ENCODE data around the gene PIP5K1B.

The PIP5K1B gene

GRCh38 chr9:68804911-68805889 is 100.2 kb downstream of the PIP5K1B start:
- no peak overlapping the region for H3K9ac ChIP-seq (ENCODE audit: low read depth, low read length)
- no peaks in the 10 kb centered on the region for H3K27me3 ChIP-seq (ENCODE audit: control insufficient read depth, insufficient read depth, low read length)
- H3K36me3 ChIP-seq (ENCODE audit: control insufficient read depth, insufficient read depth, low read length), result no peaks in the 10 kb centered on the region
- H3K4me3 ChIP-seq (ENCODE audit: low read depth, low read length), result no peak overlapping the region
- no peaks in the 10 kb centered on the region for H3K9me3 ChIP-seq (ENCODE audit: control insufficient read depth, insufficient read depth, low read length)
- H3K4me1 ChIP-seq (ENCODE audit: control insufficient read depth, insufficient read depth, low read length), result no peaks in the 10 kb centered on the region

GRCh38 chr9:68805890-68806517 is 101.0 kb downstream of the PIP5K1B start:
- H3K9me3 ChIP-seq (ENCODE audit: control insufficient read depth, insufficient read depth, low read length), result no peaks in the 10 kb centered on the region
- no peaks in the 10 kb centered on the region for H3K36me3 ChIP-seq (ENCODE audit: control insufficient read depth, insufficient read depth, low read length)
- H3K27me3 ChIP-seq (ENCODE audit: control insufficient read depth, insufficient read depth, low read length), result no peaks in the 10 kb centered on the region
- no peaks in the 10 kb centered on the region for H3K4me1 ChIP-seq (ENCODE audit: control insufficient read depth, insufficient read depth, low read length)
- H3K4me3 ChIP-seq (ENCODE audit: low read depth, low read length), result no peak overlapping the region
- H3K9ac ChIP-seq (ENCODE audit: low read depth, low read length), result no peak overlapping the region

GRCh38 chr9:68808338-68808890 is 103.4 kb downstream of the PIP5K1B start:
- Histone ChIP-seq H3K4me1 (ENCODE audit: control insufficient read depth, insufficient read depth, low read length) (no peaks in the 10 kb centered on the region), H3K36me3 (ENCODE audit: control insufficient read depth, insufficient read depth, low read length) (no peaks in the 10 kb centered on the region), H3K9ac (ENCODE audit: low read depth, low read length) (no peak overlapping the region), H3K4me3 (ENCODE audit: low read depth, low read length) (no peak overlapping the region), H3K9me3 (ENCODE audit: control insufficient read depth, insufficient read depth, low read length) (no peaks in the 10 kb centered on the region), H3K27me3 (ENCODE audit: control insufficient read depth, insufficient read depth, low read length) (no peaks in the 10 kb centered on the region)

GRCh38 chr9:68817079-68817875 is 112.2 kb downstream of the PIP5K1B start:
- Histone ChIP-seq H3K4me1 (ENCODE audit: control insufficient read depth, insufficient read depth, low read length) (no peaks in the 10 kb centered on the region), H3K9me3 (ENCODE audit: control insufficient read depth, insufficient read depth, low read length) (no peaks in the 10 kb centered on the region), H3K27me3 (ENCODE audit: control insufficient read depth, insufficient read depth, low read length) (no peaks in the 10 kb centered on the region), H3K4me3 (ENCODE audit: low read depth, low read length) (no peak overlapping the region), H3K9ac (ENCODE audit: low read depth, low read length) (no peak overlapping the region), H3K36me3 (ENCODE audit: control insufficient read depth, insufficient read depth, low read length) (no peaks in the 10 kb centered on the region)

DNA sequence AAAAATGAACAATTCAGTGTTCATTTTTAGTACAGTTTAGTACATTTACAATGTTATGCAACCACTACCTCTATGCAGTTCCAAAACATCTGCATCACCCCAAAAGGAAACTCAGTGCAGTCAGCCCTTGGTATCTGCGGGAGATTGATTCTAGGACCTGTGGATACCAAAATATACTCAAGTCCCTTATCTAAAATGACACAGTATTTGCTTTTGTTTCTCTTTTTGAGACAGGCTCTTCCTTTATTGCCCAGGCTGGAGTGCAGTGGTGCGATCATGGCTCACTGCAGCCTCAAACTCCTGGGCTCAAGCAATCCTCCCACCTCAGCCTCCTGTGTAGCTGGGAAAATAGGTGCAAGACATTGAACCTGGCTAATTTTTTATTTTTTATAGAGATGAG is 114.0 kb downstream of the PIP5K1B start:
- H3K27me3 ChIP-seq (ENCODE audit: control insufficient read depth, insufficient read depth, low read length), result no peaks in the 10 kb centered on the region
- no peaks in the 10 kb centered on the region for H3K4me1 ChIP-seq (ENCODE audit: control insufficient read depth, insufficient read depth, low read length)
- no peak overlapping the region for H3K4me3 ChIP-seq (ENCODE audit: low read depth, low read length)
- H3K36me3 ChIP-seq (ENCODE audit: control insufficient read depth, insufficient read depth, low read length), result no peaks in the 10 kb centered on the region
- no peaks in the 10 kb centered on the region for H3K9me3 ChIP-seq (ENCODE audit: control insufficient read depth, insufficient read depth, low read length)
- no peak overlapping the region for H3K9ac ChIP-seq (ENCODE audit: low read depth, low read length)

- Histone ChIP-seq H3K36me3 (ENCODE audit: control insufficient read depth, insufficient read depth, low read length) (no peaks in the 10 kb centered on the region), H3K4me1 (ENCODE audit: control insufficient read depth, insufficient read depth, low read length) (peaks cover 7% of the 10 kb centered on the region), H3K9ac (ENCODE audit: low read depth, low read length) (no peak overlapping the region), H3K27me3 (ENCODE audit: control insufficient read depth, insufficient read depth, low read length) (no peaks in the 10 kb centered on the region), H3K4me3 (ENCODE audit: low read depth, low read length) (no peak overlapping the region), H3K9me3 (ENCODE audit: control insufficient read depth, insufficient read depth, low read length) (no peaks in the 10 kb centered on the region)
These were observed 116.9 kb downstream of the PIP5K1B start for GRCh38 chr9:68821911-68822310.

GRCh38 chr9:68822596-68823165 is 117.6 kb downstream of the PIP5K1B start:
- Histone ChIP-seq H3K27me3 (ENCODE audit: control insufficient read depth, insufficient read depth, low read length) (no peaks in the 10 kb centered on the region), H3K9me3 (ENCODE audit: control insufficient read depth, insufficient read depth, low read length) (no peaks in the 10 kb centered on the region), H3K9ac (ENCODE audit: low read depth, low read length) (no peak overlapping the region), H3K4me3 (ENCODE audit: low read depth, low read length) (no peak overlapping the region), H3K4me1 (ENCODE audit: control insufficient read depth, insufficient read depth, low read length) (peaks cover 7% of the 10 kb centered on the region), H3K36me3 (ENCODE audit: control insufficient read depth, insufficient read depth, low read length) (no peaks in the 10 kb centered on the region)

DNA sequence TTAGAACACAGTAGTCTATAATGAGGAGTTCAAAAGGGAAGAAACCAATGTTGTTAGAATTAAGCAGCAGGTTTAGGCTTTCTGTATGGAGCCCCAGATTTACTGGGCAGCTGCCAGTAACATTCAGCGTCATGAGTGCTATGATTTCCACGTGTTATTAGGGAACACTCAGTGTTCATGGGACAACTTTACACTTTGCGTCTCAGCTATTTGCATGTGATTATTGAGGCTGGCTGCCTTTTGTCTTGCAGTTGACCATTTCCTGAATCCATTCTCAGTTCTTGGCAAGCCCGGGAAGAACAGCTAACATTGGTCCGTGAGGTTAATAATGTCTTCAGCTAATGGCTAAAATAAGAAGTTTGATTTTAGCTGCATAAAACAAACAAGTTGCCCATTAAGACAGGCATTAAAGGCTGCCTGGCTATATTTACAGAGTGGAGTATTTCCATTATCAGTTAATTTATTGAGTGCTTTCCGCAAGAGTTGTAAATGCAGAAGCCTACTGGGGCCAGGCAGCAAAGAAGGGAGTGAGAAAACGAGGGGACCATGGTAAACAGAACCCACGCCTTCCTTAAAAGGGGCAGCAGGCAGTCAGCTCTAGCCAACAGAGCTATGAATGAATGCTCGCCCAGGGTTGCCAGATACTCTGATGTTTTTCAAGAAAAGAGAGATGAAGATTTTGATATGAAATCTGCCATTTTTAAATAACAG is 120.9 kb downstream of the PIP5K1B start:
- Histone ChIP-seq H3K4me1 (ENCODE audit: control insufficient read depth, insufficient read depth, low read length) (peaks cover 10% of the 10 kb centered on the region), H3K36me3 (ENCODE audit: control insufficient read depth, insufficient read depth, low read length) (no peaks in the 10 kb centered on the region), H3K9ac (ENCODE audit: low read depth, low read length) (no peak overlapping the region), H3K9me3 (ENCODE audit: control insufficient read depth, insufficient read depth, low read length) (no peaks in the 10 kb centered on the region), H3K4me3 (ENCODE audit: low read depth, low read length) (no peak overlapping the region), H3K27me3 (ENCODE audit: control insufficient read depth, insufficient read depth, low read length) (no peaks in the 10 kb centered on the region)

GRCh38 chr9:68827837-68828744 is 123.1 kb downstream of the PIP5K1B start:
- no peak overlapping the region for H3K4me3 ChIP-seq (ENCODE audit: low read depth, low read length)
- H3K9ac ChIP-seq (ENCODE audit: low read depth, low read length), result no peak overlapping the region
- no peaks in the 10 kb centered on the region for H3K9me3 ChIP-seq (ENCODE audit: control insufficient read depth, insufficient read depth, low read length)
- no peaks in the 10 kb centered on the region for H3K27me3 ChIP-seq (ENCODE audit: control insufficient read depth, insufficient read depth, low read length)
- no peaks in the 10 kb centered on the region for H3K36me3 ChIP-seq (ENCODE audit: control insufficient read depth, insufficient read depth, low read length)
- H3K4me1 ChIP-seq (ENCODE audit: control insufficient read depth, insufficient read depth, low read length), result peaks cover 10% of the 10 kb centered on the region

DNA sequence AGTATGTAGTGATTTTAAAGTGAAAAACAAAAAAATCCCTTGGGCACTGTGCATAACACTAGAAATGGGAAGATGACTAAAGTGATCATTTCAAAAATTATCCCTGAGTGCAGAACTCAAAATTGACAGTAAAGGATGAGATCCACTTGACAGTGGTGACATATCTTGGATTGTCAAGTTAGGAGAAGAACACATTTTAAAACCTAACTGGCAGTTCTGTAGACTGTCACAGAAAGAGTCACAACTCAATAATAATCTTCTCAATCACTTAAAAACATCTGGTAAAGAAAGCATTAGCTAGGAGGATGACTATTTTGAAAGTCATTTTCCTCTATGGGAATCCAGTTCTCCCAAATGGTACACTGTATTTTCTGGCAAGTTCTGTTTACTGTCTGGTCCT is 127.1 kb downstream of the PIP5K1B start:
- Histone ChIP-seq H3K4me3 (ENCODE audit: low read depth, low read length) (no peak overlapping the region), H3K4me1 (ENCODE audit: control insufficient read depth, insufficient read depth, low read length) (peaks cover 3% of the 10 kb centered on the region), H3K9ac (ENCODE audit: low read depth, low read length) (no peak overlapping the region), H3K36me3 (ENCODE audit: control insufficient read depth, insufficient read depth, low read length) (no peaks in the 10 kb centered on the region), H3K9me3 (ENCODE audit: control insufficient read depth, insufficient read depth, low read length) (no peaks in the 10 kb centered on the region), H3K27me3 (ENCODE audit: control insufficient read depth, insufficient read depth, low read length) (no peaks in the 10 kb centered on the region)

All from iPS-15b (cell line).